HepG2 (cell line): ENCODE measurements around the gene GALNT17. TPM values are rescaled to one million over a fixed set of nuclear protein-coding genes. Genes with fewer than 3 reads are reported as not detected.

Experiments used
- ATAC-seq: fragments of 200-7000 bp; cut with Tn5 transposase; 3 replicates; pipeline ENCODE4 v1.9.1; 2020; ENCODE audit warnings: mild to moderate bottlenecking, moderate library complexity
- BruUV-seq: library from RNA; stranded (reverse); fragments of 400-500 nt; replicated peaks from 2 replicates; lab custom pipeline; 2021; lab: Mats Ljungman, UMichigan
- CTCF ChIA-PET: fragments of 300-600 bp; formaldehyde crosslinking; extraction: SDS; loops from one replicate; lab custom pipeline; 2021; ENCODE audit warnings: low total read pairs, inconsistent platforms, low intra/inter-chr PET ratio; lab: Yijun Ruan, JAX
- POLR2A ChIA-PET: fragments of 350-600 bp; sonication (Branson Sonifier 250); formaldehyde crosslinking; loops from one replicate; lab custom pipeline; 2020; ENCODE audit warnings: antibody characterized with exemption, inconsistent platforms; lab: Yijun Ruan, JAX
- DNase-seq: peaks from one replicate; pipeline ENCODE4 v3.0.0-alpha.2; 2015; ENCODE audit warnings: low spot score
- FAIRE-seq: peaks from 3 replicates; lab custom pipeline; 2011; peaks lifted over from hg19 to GRCh38; lab: Jason Lieb, UNC
- H2AFZ ChIP-seq: one replicate; pipeline ENCODE4 v1.6.1; 2011; ENCODE audit warnings: low read length, inconsistent platforms
- H3K27ac ChIP-seq: fragments of 300-600 bp; 3 replicates; pipeline ENCODE4 v1.8.0; 2011; ENCODE audit warnings: mixed run types, mild to moderate bottlenecking, mixed read lengths, low read length, inconsistent platforms; ENCODE audit not compliant: insufficient read depth; ENCODE audit errors: extremely low read length
- H3K27me3 ChIP-seq, 2 experiments: fragments of 200-600 bp in 1 of 2; 2 replicates in 1 of 2; 3 replicates in 1 of 2; pipeline versions ENCODE4 v1.6.0 to v1.8.0; 2011; ENCODE audit warnings: low read length in 2 of 2, mild to moderate bottlenecking in 2 of 2, moderate library complexity in 2 of 2, inconsistent platforms in 1 of 2; ENCODE audit not compliant: insufficient read depth in 2 of 2, control insufficient read depth in 1 of 2
- H3K36me3 ChIP-seq, 2 experiments: fragments of 200-600 bp in 1 of 2; replicated peaks in 1 of 2; 2 replicates in 1 of 2; 3 replicates in 1 of 2; pipeline versions ENCODE4 v1.5.1 to v1.8.0; 2011; ENCODE audit warnings: low read length in 2 of 2, inconsistent platforms in 1 of 2; ENCODE audit not compliant: insufficient read depth in 2 of 2, control insufficient read depth in 1 of 2
- H3K4me1 ChIP-seq: 2 replicates; pipeline ENCODE4 v1.5.1; 2012; ENCODE audit warnings: low read length, inconsistent platforms; ENCODE audit not compliant: insufficient read depth
- H3K4me2 ChIP-seq: 2 replicates; pipeline ENCODE4 v1.6.0; 2011; ENCODE audit warnings: low read depth, low read length, inconsistent platforms
- H3K4me3 ChIP-seq, 3 experiments: fragments of 200-600 bp in 1 of 3; sonication (generic), shearing (Covaris generic) in 1 of 3; replicated peaks in 1 of 3; 2 replicates each; pipeline ENCODE4 v1.5.1; 2011 to 2016; ENCODE audit warnings: low read length in 3 of 3, inconsistent platforms in 2 of 3, low read depth in 2 of 3, mild to moderate bottlenecking in 2 of 3, control low read depth in 1 of 3, mixed read lengths in 1 of 3; ENCODE audit not compliant: insufficient read depth in 1 of 3
- H3K79me2 ChIP-seq: one replicate; pipeline ENCODE4 v1.6.1; 2011; ENCODE audit warnings: low read length, inconsistent platforms; ENCODE audit not compliant: insufficient read depth
- H3K9ac ChIP-seq: 2 replicates; pipeline ENCODE4 v1.6.0; 2011; ENCODE audit warnings: mild to moderate bottlenecking, low read depth, low read length, inconsistent platforms; ENCODE audit not compliant: insufficient read depth
- H3K9me3 ChIP-seq: 2 replicates; pipeline ENCODE4 v1.5.1; 2012; ENCODE audit warnings: mild to moderate bottlenecking, low read length
- H4K20me1 ChIP-seq: 2 replicates; pipeline ENCODE4 v1.6.0; 2011; ENCODE audit warnings: inconsistent platforms, mild to moderate bottlenecking, low read length, moderate library complexity; ENCODE audit not compliant: insufficient read depth
- AGO2 ChIP-seq: fragments of 200-400 bp; formaldehyde crosslinking; optimal IDR thresholded peaks from 2 replicates; pipeline ENCODE3; 2017; ENCODE audit warnings: mild to moderate bottlenecking, low read depth, low read length, moderate library complexity
- CBX1 ChIP-seq: IDR thresholded peaks from one replicate; pipeline ENCODE4 v1.6.1; 2016; ENCODE audit warnings: antibody characterized with exemption, low read depth
- ERF ChIP-seq: IDR thresholded peaks from 2 replicates; pipeline ENCODE4 v1.6.1; 2018; ENCODE audit warnings: missing biosample characterization, missing genetic modification reagents
- GZF1 ChIP-seq: sonication (generic); formaldehyde crosslinking; IDR thresholded peaks from 2 replicates; pipeline ENCODE4 v1.5.1; 2020; ENCODE audit warnings: mild to moderate bottlenecking, missing genetic modification reagents
- HMG20B ChIP-seq: conservative IDR thresholded peaks from 2 replicates; pipeline ENCODE4 v1.6.1; 2016; ENCODE audit warnings: missing genetic modification reagents, missing compliant biosample characterization
- KAT8 ChIP-seq: IDR thresholded peaks from 2 replicates; pipeline ENCODE4 v1.6.1; 2016; ENCODE audit warnings: missing genetic modification reagents, missing compliant biosample characterization
- MTF1 ChIP-seq: sonication (generic); formaldehyde crosslinking; IDR thresholded peaks from 2 replicates; pipeline ENCODE4 v1.5.0; 2020; ENCODE audit warnings: missing genetic modification reagents
- SALL1 ChIP-seq: sonication (generic); formaldehyde crosslinking; IDR thresholded peaks from 2 replicates; pipeline ENCODE4 v1.8.0; 2022; ENCODE audit warnings: mild to moderate bottlenecking, missing genetic modification reagents
- TMF1 ChIP-seq: sonication (generic); formaldehyde crosslinking; IDR thresholded peaks from 2 replicates; pipeline ENCODE4 v1.8.1; 2022; ENCODE audit warnings: low read depth, missing genetic modification reagents
- ZFP41 ChIP-seq: sonication (generic); formaldehyde crosslinking; IDR thresholded peaks from 2 replicates; pipeline ENCODE4 v1.4.0; 2020; ENCODE audit warnings: mild to moderate bottlenecking, missing genetic modification reagents, borderline replicate concordance
- ZNF350 ChIP-seq: sonication (generic); formaldehyde crosslinking; IDR thresholded peaks from 2 replicates; pipeline ENCODE4 v1.4.0; 2020; ENCODE audit warnings: mild to moderate bottlenecking, low read depth, missing genetic modification reagents, borderline replicate concordance
- ZNF720 ChIP-seq: sonication (generic); formaldehyde crosslinking; IDR thresholded peaks from 2 replicates; pipeline ENCODE4 v1.4.0; 2020; ENCODE audit warnings: missing genetic modification reagents
- ZZZ3 ChIP-seq: sonication (generic); formaldehyde crosslinking; IDR thresholded peaks from 2 replicates; pipeline ENCODE4 v1.4.0; 2020; ENCODE audit warnings: missing genetic modification reagents, mild to moderate bottlenecking, borderline replicate concordance
- WGBS: methylation state at CpG from one replicate; pipeline ENCODE4 v1.1.6; 2017; ENCODE audit warnings: low lambda C conversion rate; 5-methylcytosine and 5-hydroxymethylcytosine counted together
- in situ Hi-C: cut with HindIII; loops from 2 replicates; pipeline ENCODE4 v1.10.0; 2017; ENCODE audit warnings: low pct_unique_long_range_greater_than_20kb; ENCODE audit not compliant: extremely low pct_ligation_motif_present
- intact Hi-C: fragments of 100-400 bp; cut with micrococcal nuclease; formaldehyde crosslinking; loops from one replicate; pipeline ENCODE4 v1.10.0; 2022; ENCODE audit not compliant: unreplicated experiment
- polyA plus RNA-seq, 8 experiments: library from polyadenylated mRNA; depleted of rRNA in 3 of 8; stranded (reverse) in 7 of 8; unstranded in 1 of 8; fragments of >200 nt; fragmentation: Illumina TruSeq in 4 of 8; extraction: Trizol in 4 of 8; gene quantifications; 2 replicates each; pipeline versions ENCODE4 v1.2.1 to v1.2.3, GENCODE V29; 2011 to 2016; ENCODE audit warnings: low read depth in 4 of 8, missing spikeins in 1 of 8, mixed read lengths in 1 of 8; ENCODE audit not compliant: insufficient read depth in 1 of 8
- total RNA-seq, 5 experiments: library from RNA; depleted of rRNA; stranded (reverse); fragments of >200 nt; fragmentation: Illumina TruSeq; extraction: Trizol; gene quantifications; 2 replicates each; pipeline ENCODE4 v1.2.3, GENCODE V29; 2016; ENCODE audit warnings: low read depth in 1 of 5
- TF ChIP-seq, protein P1 (sequence below): sonication (generic); formaldehyde crosslinking; IDR thresholded peaks from 2 replicates; pipeline ENCODE4 v1.4.0; 2020; ENCODE audit warnings: missing genetic modification reagents
- TF ChIP-seq, protein P2 (sequence below): sonication (generic); formaldehyde crosslinking; IDR thresholded peaks from 2 replicates; pipeline ENCODE4 v1.4.0; 2020; ENCODE audit warnings: missing genetic modification reagents
- TF ChIP-seq, protein P3 (sequence below): sonication (generic); formaldehyde crosslinking; IDR thresholded peaks from 2 replicates; pipeline ENCODE4 v1.9.0; 2021; ENCODE audit warnings: missing genetic modification reagents, borderline replicate concordance
- TF ChIP-seq, protein P4 (sequence below): sonication (generic); formaldehyde crosslinking; IDR thresholded peaks from 2 replicates; pipeline ENCODE4 v1.4.0; 2020; ENCODE audit warnings: missing genetic modification reagents, low read depth, mild to moderate bottlenecking, borderline replicate concordance
- TF ChIP-seq, protein P5 (sequence below): sonication (generic); formaldehyde crosslinking; IDR thresholded peaks from 2 replicates; pipeline ENCODE4 v1.4.0; 2020; ENCODE audit warnings: missing genetic modification reagents
- TF ChIP-seq, protein P6 (sequence below): sonication (generic); formaldehyde crosslinking; IDR thresholded peaks from 2 replicates; pipeline ENCODE4 v1.8.0; 2022; ENCODE audit warnings: missing genetic modification reagents, low read depth, mild to moderate bottlenecking, borderline replicate concordance

Gene GALNT17
- total and polyA plus RNA-seq, 2 of the 13 experiments (the other 11 are each of a cell fraction or from before 2014, with no cell fraction given) = not detected

DNA sequence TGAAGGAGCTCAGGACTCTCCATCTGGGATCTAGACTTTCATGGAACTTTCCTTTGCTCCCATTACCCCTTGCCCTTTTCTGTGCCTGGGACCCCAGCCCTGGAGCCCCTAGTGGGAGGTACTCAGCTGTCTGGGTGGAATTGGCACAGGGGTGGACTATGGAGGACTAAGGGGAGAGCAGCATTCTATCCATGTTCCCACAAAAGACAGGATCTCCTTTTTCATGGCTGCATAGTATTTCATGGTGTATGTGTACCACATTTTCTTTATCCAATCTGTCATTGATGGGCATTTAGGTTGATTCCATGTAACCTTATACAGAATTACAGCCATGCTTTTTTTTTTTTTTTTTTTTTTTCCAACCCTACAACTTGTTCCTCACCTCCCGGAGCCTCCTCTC, 89.1 kb downstream of the GALNT17 start:
- CTCF ChIA-PET = no interaction called here
- POLR2A ChIA-PET = no interaction called here
- no peak for TF ChIP-seq ZNF350 (CRISPR knock-in tag)
- no peak for TF ChIP-seq AGO2
- TF ChIP-seq HMG20B = no peak
- TF ChIP-seq TMF1 (CRISPR knock-in tag) = no peak
- TF ChIP-seq, protein P1, sequence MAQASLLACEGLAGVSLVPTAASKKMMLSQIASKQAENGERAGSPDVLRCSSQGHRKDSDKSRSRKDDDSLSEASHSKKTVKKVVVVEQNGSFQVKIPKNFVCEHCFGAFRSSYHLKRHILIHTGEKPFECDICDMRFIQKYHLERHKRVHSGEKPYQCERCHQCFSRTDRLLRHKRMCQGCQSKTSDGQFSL (CRISPR knock-in tag) = no peak
- TF ChIP-seq, protein P2, sequence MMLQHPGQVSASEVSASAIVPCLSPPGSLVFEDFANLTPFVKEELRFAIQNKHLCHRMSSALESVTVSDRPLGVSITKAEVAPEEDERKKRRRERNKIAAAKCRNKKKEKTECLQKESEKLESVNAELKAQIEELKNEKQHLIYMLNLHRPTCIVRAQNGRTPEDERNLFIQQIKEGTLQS (CRISPR knock-in tag) = no peak
- TF ChIP-seq MTF1 = no peak
- no peak for TF ChIP-seq ERF (CRISPR knock-in tag)
- TF ChIP-seq ZNF720 (CRISPR knock-in tag) = no peak
- TF ChIP-seq, protein P3, sequence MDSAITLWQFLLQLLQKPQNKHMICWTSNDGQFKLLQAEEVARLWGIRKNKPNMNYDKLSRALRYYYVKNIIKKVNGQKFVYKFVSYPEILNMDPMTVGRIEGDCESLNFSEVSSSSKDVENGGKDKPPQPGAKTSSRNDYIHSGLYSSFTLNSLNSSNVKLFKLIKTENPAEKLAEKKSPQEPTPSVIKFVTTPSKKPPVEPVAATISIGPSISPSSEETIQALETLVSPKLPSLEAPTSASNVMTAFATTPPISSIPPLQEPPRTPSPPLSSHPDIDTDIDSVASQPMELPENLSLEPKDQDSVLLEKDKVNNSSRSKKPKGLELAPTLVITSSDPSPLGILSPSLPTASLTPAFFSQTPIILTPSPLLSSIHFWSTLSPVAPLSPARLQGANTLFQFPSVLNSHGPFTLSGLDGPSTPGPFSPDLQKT = no peak
- no peak for TF ChIP-seq KAT8 (CRISPR knock-in tag)
- TF ChIP-seq ZZZ3 (CRISPR knock-in tag) = no peak
- no peak for TF ChIP-seq GZF1 (CRISPR knock-in tag)
- TF ChIP-seq, protein P4, sequence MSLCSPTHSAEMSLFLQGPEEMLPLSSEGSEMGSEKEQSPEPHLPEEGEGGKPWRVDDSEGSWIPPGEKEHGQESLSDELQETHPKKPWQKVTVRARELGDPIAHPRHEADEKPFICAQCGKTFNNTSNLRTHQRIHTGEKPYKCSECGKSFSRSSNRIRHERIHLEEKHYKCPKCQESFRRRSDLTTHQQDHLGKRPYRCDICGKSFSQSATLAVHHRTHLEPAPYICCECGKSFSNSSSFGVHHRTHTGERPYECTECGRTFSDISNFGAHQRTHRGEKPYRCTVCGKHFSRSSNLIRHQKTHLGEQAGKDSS = no peak
- no peak for TF ChIP-seq CBX1
- TF ChIP-seq ZFP41 (CRISPR knock-in tag) = no peak
- TF ChIP-seq, protein P5, sequence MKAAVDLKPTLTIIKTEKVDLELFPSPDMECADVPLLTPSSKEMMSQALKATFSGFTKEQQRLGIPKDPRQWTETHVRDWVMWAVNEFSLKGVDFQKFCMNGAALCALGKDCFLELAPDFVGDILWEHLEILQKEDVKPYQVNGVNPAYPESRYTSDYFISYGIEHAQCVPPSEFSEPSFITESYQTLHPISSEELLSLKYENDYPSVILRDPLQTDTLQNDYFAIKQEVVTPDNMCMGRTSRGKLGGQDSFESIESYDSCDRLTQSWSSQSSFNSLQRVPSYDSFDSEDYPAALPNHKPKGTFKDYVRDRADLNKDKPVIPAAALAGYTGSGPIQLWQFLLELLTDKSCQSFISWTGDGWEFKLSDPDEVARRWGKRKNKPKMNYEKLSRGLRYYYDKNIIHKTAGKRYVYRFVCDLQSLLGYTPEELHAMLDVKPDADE = no peak
- TF ChIP-seq, protein P6, sequence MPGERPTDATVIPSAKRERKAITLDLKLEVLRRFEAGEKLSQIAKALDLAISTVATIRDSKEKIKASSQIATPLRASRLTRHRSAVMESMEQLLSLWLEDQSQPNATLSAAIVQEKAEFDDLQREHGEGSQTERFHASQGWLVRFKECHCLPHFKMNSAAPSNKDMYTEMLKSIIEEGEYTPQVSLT = no peak
- TF ChIP-seq SALL1 = no peak

More for the DNA sequence above, 89.1 kb downstream of the GALNT17 start:
- Histone ChIP-seq H3K4me3 (no peak overlapping the region), H3K9me3 (no peaks in the 10 kb centered on the region), H3K9ac (no peak overlapping the region), H3K4me1 (no peaks in the 10 kb centered on the region), H3K27me3 (no peaks in the 10 kb centered on the region; a peak in 1 of 5 replicates), H3K36me3 (no peaks in the 10 kb centered on the region), H3K4me2 (no peak overlapping the region), H4K20me1 (no peaks in the 10 kb centered on the region), H2AFZ (no peak overlapping the region), H3K27ac (no peak overlapping the region), H3K79me2 (no peaks in the 10 kb centered on the region)
- intact Hi-C loops (no loop called here), in situ Hi-C loops (no loop called here)
- no peak for ATAC-seq
- no peak for DNase-seq
- no peak for FAIRE-seq
- no TSS peak for BruUV-seq
- WGBS = 93% methylated on average over 1 of the region's 1 CpG
